ENCODE results near the gene MAPK10. TPM values are rescaled to one million over a fixed set of nuclear protein-coding genes. Genes with fewer than 3 reads are reported as not detected.

Gene MAPK10
- total RNA-seq, 6 donors from 2014 or later, result 11.1 to 89.1 (median 29.5) TPM

DNA sequence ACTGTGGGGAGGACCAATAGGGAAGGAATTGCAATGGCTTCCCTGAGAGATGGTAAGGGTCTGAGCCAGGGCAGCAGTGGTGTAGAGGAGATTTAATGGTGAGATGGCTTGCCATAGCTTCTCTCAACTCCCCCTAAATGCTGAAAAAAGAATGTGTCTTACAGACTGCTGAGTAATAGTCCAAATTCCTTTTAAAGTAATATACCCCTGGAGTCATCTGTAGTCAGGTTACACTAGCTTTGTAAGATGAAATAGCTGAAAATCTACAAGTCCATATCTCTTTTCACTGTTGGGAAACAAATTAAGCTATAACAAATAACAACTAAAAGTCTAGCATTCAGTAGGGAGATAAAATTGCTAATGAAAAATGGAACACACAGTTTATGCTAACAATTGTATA lies 33.5 kb downstream of the MAPK10 start:
- ATAC-seq (ENCODE audit: low FRiP score in 2 of 2), result no peak
- DNase-seq, result no peak
- no peak overlapping the region for H3K4me3 ChIP-seq
- H3K4me1 ChIP-seq, result no peaks in the 10 kb centered on the region
- no peaks in the 10 kb centered on the region for H3K27me3 ChIP-seq
- H3K9me3 ChIP-seq, result no peaks in the 10 kb centered on the region
- H3K36me3 ChIP-seq, result no peaks in the 10 kb centered on the region
- TF ChIP-seq POLR2AphosphoS5 (IDR thresholded peaks at IDR 0.05), result no peak
- TF ChIP-seq POLR2A (IDR thresholded peaks at IDR 0.05), result no peak
- no peak for TF ChIP-seq EP300 (IDR thresholded peaks at IDR 0.05)
- TF ChIP-seq, protein P1, sequence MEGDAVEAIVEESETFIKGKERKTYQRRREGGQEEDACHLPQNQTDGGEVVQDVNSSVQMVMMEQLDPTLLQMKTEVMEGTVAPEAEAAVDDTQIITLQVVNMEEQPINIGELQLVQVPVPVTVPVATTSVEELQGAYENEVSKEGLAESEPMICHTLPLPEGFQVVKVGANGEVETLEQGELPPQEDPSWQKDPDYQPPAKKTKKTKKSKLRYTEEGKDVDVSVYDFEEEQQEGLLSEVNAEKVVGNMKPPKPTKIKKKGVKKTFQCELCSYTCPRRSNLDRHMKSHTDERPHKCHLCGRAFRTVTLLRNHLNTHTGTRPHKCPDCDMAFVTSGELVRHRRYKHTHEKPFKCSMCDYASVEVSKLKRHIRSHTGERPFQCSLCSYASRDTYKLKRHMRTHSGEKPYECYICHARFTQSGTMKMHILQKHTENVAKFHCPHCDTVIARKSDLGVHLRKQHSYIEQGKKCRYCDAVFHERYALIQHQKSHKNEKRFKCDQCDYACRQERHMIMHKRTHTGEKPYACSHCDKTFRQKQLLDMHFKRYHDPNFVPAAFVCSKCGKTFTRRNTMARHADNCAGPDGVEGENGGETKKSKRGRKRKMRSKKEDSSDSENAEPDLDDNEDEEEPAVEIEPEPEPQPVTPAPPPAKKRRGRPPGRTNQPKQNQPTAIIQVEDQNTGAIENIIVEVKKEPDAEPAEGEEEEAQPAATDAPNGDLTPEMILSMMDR (IDR thresholded peaks at IDR 0.05), result no peak
- no peak overlapping the region for H3K27ac ChIP-seq

DNA sequence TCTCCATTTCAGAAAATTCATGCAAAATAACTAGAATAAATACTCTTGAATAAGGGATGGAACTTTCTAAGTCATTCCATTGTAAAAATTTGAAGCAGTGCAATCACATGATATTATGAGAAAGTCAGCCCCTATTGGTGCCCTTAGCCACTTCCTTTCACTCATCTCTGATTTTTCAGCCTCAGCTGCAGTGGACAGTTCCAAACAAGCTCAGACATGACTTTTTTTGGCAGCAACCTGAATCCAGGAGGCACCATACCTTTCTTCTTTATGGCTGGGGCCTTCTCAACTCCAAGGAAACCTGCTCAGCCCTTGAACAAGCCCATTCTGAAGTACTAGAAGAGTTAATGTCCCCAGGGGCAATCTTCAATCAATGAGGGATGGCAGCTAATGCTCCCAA lies 40.5 kb downstream of the MAPK10 start:
- Histone ChIP-seq H3K9me3 (no peaks in the 10 kb centered on the region), H3K36me3 (no peaks in the 10 kb centered on the region), H3K27me3 (no peaks in the 10 kb centered on the region), H3K27ac (no peak overlapping the region), H3K4me3 (no peak overlapping the region), H3K4me1 (no peaks in the 10 kb centered on the region)
- TF ChIP-seq POLR2AphosphoS5 (IDR thresholded peaks at IDR 0.05) (no peak), POLR2A (IDR thresholded peaks at IDR 0.05) (no peak), EP300 (IDR thresholded peaks at IDR 0.05) (no peak)
- TF ChIP-seq, protein P1 (IDR thresholded peaks at IDR 0.05), result no peak
- ATAC-seq (ENCODE audit: low FRiP score in 2 of 2), result no peak
- DNase-seq, result no peak

DNA sequence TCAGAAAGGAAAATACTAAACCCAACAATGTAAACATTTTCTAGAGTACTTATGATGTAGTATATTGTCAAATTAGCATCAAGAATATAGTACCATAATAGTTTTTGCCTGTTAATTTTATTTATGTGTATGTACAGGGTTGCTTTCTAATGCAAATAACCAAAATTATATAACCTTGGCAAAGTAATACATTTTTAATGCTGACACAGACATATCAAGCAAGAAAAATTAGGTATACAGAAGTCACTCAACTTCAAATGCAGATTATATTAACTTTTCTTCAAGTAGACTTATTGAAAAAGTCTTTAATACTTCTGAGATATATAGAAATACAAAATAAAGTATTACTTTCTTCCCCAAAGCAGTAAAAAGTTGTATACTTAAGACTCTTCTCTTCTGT lies 44.3 kb downstream of the MAPK10 start:
- no peak for ATAC-seq (ENCODE audit: low FRiP score in 2 of 2)

DNA sequence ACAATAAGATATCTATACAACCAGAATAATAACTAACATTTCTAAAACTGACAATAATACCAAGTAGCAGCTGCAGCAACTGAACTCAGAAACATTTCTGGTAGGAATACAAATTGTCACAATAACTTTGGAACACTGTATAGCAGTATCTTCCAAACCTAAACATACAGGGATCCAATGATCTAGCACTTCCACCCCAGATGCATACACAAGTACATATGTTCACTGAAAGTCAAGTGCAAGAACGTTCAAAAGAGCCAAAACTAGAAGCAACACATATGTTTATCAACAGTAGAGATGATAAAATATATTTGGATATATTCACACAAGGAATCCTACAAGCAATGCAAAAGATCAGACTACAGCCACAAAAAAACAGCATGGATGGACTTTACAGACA lies 46.2 kb downstream of the MAPK10 start:
- Histone ChIP-seq H3K27me3 (no peaks in the 10 kb centered on the region), H3K4me1 (no peaks in the 10 kb centered on the region), H3K9me3 (no peaks in the 10 kb centered on the region), H3K36me3 (no peaks in the 10 kb centered on the region), H3K4me3 (no peak overlapping the region), H3K27ac (no peak overlapping the region)
- WGBS, 2 donors, result 21 to 41% methylated on average over 1 of the region's 1 CpG
- ATAC-seq (ENCODE audit: low FRiP score in 2 of 2), result no peak
- TF ChIP-seq POLR2AphosphoS5 (IDR thresholded peaks at IDR 0.05) (no peak), POLR2A (IDR thresholded peaks at IDR 0.05) (no peak), EP300 (IDR thresholded peaks at IDR 0.05) (no peak)
- TF ChIP-seq, protein P1 (IDR thresholded peaks at IDR 0.05), result no peak
- no peak for DNase-seq

More for the DNA sequence above, 44.3 kb downstream of the MAPK10 start:
- H3K9me3 ChIP-seq, result no peaks in the 10 kb centered on the region
- DNase-seq, result no peak
- H3K4me1 ChIP-seq, result no peaks in the 10 kb centered on the region
- no peak overlapping the region for H3K4me3 ChIP-seq
- TF ChIP-seq POLR2A (IDR thresholded peaks at IDR 0.05), result no peak
- TF ChIP-seq EP300 (IDR thresholded peaks at IDR 0.05), result no peak
- no peak for TF ChIP-seq POLR2AphosphoS5 (IDR thresholded peaks at IDR 0.05)
- TF ChIP-seq, protein P1 (IDR thresholded peaks at IDR 0.05), result no peak
- no peak overlapping the region for H3K27ac ChIP-seq
- H3K36me3 ChIP-seq, result no peaks in the 10 kb centered on the region
- H3K27me3 ChIP-seq, result no peaks in the 10 kb centered on the region

DNA sequence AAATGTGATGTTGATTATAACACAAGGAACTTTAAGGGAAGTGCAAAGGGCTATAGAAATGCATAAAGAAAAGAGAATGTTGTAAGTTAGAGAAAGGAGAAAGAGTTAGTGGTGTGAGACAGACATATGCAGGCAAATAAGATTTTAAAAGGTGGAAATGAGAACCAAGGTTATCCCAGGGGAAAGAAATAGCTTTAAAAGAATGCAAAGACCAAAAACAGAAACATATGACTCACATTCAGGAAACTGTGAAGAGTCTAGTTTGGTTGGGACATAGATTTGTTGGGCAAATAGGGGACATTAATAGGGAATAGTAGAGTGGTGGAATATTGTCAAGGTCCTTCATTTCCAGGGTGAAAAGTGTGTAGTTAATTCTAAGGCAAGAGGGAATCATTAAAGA lies 52.4 kb downstream of the MAPK10 start:
- Histone ChIP-seq H3K27me3 (no peaks in the 10 kb centered on the region), H3K27ac (no peak overlapping the region)
- TF ChIP-seq, protein P1 (IDR thresholded peaks at IDR 0.05), result no peak
- TF ChIP-seq EP300 (IDR thresholded peaks at IDR 0.05) (no peak), POLR2A (IDR thresholded peaks at IDR 0.05) (no peak), POLR2AphosphoS5 (IDR thresholded peaks at IDR 0.05) (no peak)

More for the DNA sequence above, 52.4 kb downstream of the MAPK10 start:
- ATAC-seq (ENCODE audit: low FRiP score in 2 of 2), result no peak
- no peaks in the 10 kb centered on the region for H3K9me3 ChIP-seq
- no peaks in the 10 kb centered on the region for H3K4me1 ChIP-seq
- no peak overlapping the region for H3K4me3 ChIP-seq
- no peaks in the 10 kb centered on the region for H3K36me3 ChIP-seq
- DNase-seq, result no peak
